Measurements from ENCODE around the gene FAM193A.
"Not testable (repeated sequence)": the region's sequence is repeated elsewhere in the genome, so short reads cannot be mapped to it uniquely, and the experiment has no call there.

FAM193A gene

GRCh38 chr4:2578106-2578505 is 41.7 kb downstream of the FAM193A start:
- no peak for DNase-seq

DNA sequence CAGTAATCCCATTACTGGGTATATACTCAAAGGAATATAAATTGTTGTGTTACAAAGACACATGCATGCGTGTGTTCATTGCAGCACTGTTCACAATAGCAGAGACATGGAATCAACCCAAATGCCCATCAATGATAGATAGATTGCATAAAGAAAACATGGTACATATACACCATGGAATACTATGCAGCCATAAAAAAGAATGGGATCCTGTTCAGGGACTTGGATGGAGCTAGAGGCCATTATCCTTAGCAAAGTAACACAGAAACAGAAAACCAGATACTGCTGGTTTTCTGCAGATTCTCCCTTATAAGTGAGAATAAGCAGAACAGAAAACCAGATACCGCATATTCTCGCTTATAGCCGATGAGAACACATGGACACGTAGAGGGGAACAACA is 43.5 kb downstream of the FAM193A start:
- no peak for DNase-seq

DNA sequence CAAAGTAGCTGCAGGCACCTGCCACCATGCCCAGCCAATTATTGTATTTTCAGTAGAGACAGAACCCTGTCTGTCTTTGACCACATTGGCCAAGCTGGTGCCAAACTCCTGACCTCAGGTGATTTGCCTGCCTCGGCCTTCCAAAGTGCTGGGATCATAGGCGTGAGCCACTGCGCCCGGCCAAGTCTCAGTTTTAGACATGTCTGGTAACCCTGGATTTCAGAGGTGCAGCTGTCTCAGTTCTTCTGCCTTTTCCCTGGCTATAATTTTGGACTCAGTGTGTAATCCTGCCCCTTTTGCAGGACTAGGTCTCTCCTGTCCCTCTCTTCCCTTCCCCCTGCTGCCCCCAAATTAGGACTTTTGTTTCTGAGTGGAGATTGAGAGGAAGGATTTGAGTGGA is 46.6 kb downstream of the FAM193A start:
- DNase-seq: no peak

DNA sequence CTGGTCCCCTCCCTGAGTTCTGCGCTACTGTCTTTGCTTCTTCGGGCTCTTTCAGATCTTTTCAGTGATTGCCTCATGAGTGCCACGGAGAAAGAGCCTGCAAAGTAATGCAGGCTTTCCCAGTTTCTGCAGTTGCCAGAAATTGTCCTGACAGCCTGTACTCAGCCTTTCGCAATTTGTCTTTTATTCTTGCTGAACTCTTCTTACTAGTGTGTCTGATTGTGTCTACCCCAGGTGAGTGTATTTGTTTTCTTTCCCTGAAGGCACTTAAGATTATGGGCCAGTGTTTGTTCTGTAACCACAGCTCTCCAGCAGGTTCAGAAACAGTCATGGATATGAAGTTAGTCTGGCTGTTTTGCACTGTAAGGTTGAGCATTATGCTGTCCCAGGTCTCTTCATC is 47.1 kb downstream of the FAM193A start:
- DNase-seq: no peak

- no peak for DNase-seq
These were observed 50.1 kb downstream of the FAM193A start for GRCh38 chr4:2586502-2586901.

DNA sequence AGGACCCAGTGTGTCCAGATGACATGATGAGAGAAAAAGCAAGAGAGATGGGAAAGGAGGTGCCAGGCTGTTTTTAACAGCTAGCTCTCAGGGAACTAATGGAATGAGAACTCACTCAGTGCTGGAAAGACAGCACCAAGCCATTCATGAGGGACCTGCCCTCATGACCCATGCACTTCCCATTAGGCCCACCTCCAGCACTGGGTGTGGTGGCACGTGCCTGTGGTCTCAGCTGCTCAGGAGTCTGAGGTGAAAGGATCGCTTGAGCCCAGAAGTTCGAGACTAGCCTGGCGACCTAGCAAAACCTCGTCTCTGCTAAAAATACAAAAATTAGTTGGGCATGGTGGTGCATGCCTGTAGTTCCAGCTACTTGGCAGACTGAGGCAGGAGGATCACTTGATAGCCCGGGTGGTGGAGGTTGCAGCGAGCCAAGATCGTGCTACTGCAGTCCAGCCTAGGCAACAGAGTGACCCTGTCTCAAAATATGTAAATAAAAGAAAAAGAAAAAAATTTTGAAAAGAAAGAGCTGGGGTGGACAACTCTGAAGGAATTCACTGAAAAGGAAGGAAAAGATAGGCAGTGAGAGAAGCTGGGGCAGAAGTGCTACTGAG is 50.9 kb downstream of the FAM193A start:
- DNase-seq: no peak

- DNase-seq: no peak
These were observed 51.8 kb downstream of the FAM193A start for GRCh38 chr4:2588259-2588658.

GRCh38 chr4:2591189-2591588 is 54.7 kb downstream of the FAM193A start:
- DNase-seq: no peak

GRCh38 chr4:2592014-2592413 is 55.6 kb downstream of the FAM193A start:
- not testable (repeated sequence) for DNase-seq

- no peak for DNase-seq
These were observed 56.1 kb downstream of the FAM193A start for GRCh38 chr4:2592572-2592971.

GRCh38 chr4:2593003-2593402 is 56.6 kb downstream of the FAM193A start:
- DNase-seq: no peak

DNA sequence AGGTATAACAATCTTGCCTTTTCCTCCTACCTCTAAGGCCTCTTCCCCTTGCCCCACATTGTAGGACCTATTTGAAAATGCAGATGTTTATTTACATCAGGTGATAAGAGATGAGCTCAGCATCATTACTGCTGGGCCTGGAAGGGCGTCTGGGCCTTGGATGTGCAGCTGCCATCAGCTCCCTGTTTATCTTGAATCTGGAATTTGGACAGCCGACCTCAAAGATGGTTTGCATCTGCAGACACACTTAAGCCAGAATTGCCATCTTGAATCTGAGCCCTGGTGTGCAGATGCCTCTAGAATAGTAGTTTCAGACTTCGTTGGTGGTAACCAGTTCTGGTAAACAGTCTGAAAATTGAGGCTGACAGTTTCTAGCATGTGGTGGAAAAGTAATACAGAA is 59.0 kb downstream of the FAM193A start:
- DNase-seq: no peak

GRCh38 chr4:2595952-2596552 is 59.6 kb downstream of the FAM193A start:
- DNase-seq: no peak

GRCh38 chr4:2596611-2597010 is 60.2 kb downstream of the FAM193A start:
- DNase-seq: no peak

- DNase-seq: no peak
These were observed 62.3 kb downstream of the FAM193A start for GRCh38 chr4:2598511-2599303.

DNA sequence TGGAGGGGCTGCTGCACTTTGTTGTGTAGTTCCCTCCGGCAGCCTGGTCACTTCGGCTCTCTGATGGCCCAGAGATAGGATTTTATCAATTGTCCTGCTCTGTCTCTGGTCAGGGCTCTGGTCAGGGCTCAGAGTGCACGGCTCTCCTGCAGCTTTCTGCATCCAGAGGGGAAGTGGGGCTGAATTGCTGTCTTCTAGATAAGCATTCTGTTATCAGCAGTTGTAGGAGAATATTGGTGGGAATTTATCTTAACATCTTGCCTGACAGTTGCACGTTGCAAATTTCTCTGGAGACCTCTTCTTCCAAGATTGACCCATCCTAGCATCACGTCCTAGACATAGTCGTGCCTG is 62.8 kb downstream of the FAM193A start:
- no peak for DNase-seq

GRCh38 chr4:2600878-2601277 is 64.4 kb downstream of the FAM193A start:
- no peak for DNase-seq

DNA sequence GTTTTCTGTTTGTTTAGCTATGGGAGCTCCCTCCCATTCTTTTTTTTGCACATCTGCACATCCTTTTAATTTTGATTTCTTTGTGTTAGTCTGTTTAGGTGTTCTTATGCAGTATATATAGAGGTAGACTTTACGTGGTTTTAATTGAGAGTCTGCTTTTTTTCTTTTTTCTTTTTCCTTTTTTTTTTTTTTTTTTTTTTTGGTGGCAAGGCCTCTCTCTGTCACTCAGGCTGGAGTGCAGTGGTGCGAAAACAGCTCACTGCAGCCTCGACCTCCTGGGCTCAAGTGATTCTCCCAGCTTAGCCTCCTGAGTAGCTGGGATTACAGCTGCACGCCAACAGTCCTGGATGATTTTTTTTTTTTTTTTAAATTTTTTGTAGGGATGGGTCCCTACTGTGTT is 68.2 kb downstream of the FAM193A start:
- DNase-seq: no peak

DNA sequence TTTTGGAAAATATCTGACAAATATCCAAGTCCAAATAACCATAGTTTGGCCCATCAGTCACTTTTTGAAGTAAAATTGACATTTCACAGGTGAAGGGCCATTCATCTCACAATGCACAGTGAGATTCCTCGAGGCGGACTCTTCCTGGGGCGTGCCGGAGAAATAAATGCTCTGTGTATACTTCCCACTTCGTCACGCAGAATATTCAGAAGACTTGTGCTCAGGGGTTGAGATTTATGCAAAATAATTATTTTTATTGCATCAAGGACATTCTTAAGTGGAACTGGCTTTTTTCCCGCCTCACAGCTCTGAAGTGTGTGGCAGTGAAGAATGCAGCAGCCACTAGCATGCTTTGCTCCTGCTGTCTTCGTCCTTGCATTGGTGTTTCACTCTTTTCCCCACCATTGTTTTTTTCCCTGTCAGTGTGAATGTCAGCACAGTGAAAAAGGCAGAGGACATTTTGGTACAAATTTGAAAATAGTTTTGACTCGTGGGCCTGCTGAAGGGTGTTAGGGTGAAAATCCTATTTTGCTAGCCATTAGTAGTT is 70.6 kb downstream of the FAM193A start:
- no peak for DNase-seq

GRCh38 chr4:2607822-2608221 is 71.4 kb downstream of the FAM193A start:
- no peak for DNase-seq

DNA sequence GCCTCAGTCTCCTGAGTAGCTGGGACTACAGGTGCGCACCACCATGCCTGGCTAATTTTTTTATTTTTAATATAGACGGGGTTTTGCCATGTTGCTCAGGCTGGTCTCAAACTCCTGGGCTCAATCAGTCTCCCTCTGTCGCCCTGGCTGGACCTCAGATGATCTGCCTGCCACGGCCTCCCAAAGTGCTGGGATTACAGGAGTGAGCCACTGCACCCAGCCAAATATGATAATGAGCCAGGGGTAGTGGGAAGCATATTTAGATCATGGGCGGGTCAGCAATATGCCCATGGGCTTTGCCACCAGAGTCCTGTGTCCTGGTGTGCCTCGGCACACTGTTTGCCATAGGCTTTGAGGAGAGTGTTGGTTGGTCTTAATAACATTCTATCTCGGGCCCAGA is 71.8 kb downstream of the FAM193A start:
- DNase-seq: no peak

DNA sequence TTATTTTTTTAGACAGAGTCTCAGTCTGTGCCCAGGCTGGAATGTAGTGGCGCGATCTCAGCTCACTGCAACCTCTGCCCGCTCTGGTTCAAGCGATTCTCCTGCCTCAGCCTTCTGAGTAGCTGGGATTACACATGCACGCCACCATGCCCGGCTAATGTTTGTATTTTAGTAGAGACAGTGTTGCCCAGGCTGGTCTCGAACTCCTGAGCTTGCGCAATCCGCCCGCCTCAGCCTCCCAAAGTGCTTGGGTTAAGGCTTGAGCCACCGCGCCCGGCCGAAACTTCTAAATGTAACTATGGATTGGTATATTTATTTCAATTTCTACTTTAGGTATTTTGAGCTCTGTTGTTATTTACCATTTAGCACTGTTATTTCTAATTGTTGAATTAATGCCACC is 79.4 kb downstream of the FAM193A start:
- no peak for DNase-seq

GRCh38 chr4:2617955-2618354 is 81.5 kb downstream of the FAM193A start:
- DNase-seq: no peak

GRCh38 chr4:2618729-2619128 is 82.3 kb downstream of the FAM193A start:
- not testable (repeated sequence) for DNase-seq
